SK-N-SH (cell line): ENCODE results near the gene CEP57. TPM values are rescaled to one million over a fixed set of nuclear protein-coding genes. Genes with fewer than 3 reads are reported as not detected.

Experiments
- CTCF ChIA-PET: fragments of 300-600, 350-600 bp; formaldehyde crosslinking; extraction: SDS; loops from one replicate; lab custom pipeline; 2021; lab: Yijun Ruan, JAX
- POLR2A ChIA-PET: fragments of 350-600 bp; sonication (Branson Sonifier 250); formaldehyde crosslinking; extraction: SDS; loops from one replicate; lab custom pipeline; 2020; ENCODE audit warnings: antibody characterized with exemption, inconsistent platforms; lab: Yijun Ruan, JAX
- DNase-seq: peaks from one replicate; pipeline ENCODE4 v3.0.0; 2012
- H2AFZ ChIP-seq: fragments of 200-600 bp; sonication (generic); 2 replicates; pipeline ENCODE4 v1.8.1; 2016; ENCODE audit warnings: antibody characterized with exemption, mild to moderate bottlenecking, low read depth
- H3F3A ChIP-seq: fragments of 200-600 bp; sonication (generic); replicated peaks from 2 replicates; pipeline ENCODE3; 2016; ENCODE audit warnings: antibody characterized with exemption, mild to moderate bottlenecking; ENCODE audit not compliant: insufficient read depth
- H3K27ac ChIP-seq, 2 experiments: fragments of 200-500 bp in 1 of 2; fragments of 200-600 bp in 1 of 2; sonication (Bioruptor generic) in 1 of 2; sonication (generic), shearing (Covaris generic) in 1 of 2; 2 replicates each; pipeline versions ENCODE4 v1.5.1 to v1.6.1; 2014 to 2016; ENCODE audit warnings: low read depth in 2 of 2, inconsistent platforms in 1 of 2, low read length in 1 of 2, mild to moderate bottlenecking in 1 of 2, mixed read lengths in 1 of 2
- H3K27me3 ChIP-seq: fragments of 200-600 bp; sonication (generic), shearing (Covaris generic); 2 replicates; pipeline ENCODE4 v1.6.1; 2016; ENCODE audit warnings: mixed run types; ENCODE audit not compliant: insufficient read depth
- H3K36me3 ChIP-seq, 2 experiments: fragments of 200-500 bp in 1 of 2; fragments of 200-600 bp in 1 of 2; sonication (Bioruptor generic) in 1 of 2; sonication (generic) in 1 of 2; replicated peaks in 1 of 2; 2 replicates each; pipeline versions ENCODE3 to v1.5.1; 2014 to 2016; ENCODE audit warnings: low read length in 1 of 2, mild to moderate bottlenecking in 1 of 2; ENCODE audit not compliant: insufficient read depth in 2 of 2, control insufficient read depth in 1 of 2
- H3K4me1 ChIP-seq, 2 experiments: fragments of 200-500 bp in 1 of 2; fragments of 200-600 bp in 1 of 2; sonication (Bioruptor generic) in 1 of 2; sonication (generic), shearing (Covaris generic) in 1 of 2; 2 replicates each; pipeline versions ENCODE4 v1.5.1 to v1.6.1; 2014 to 2016; ENCODE audit warnings: low read depth in 1 of 2, low read length in 1 of 2, mixed run types in 1 of 2; ENCODE audit not compliant: insufficient read depth in 2 of 2, control insufficient read depth in 1 of 2
- H3K4me2 ChIP-seq: fragments of 200-600 bp; sonication (generic), shearing (Covaris generic); 2 replicates; pipeline ENCODE4 v1.6.1; 2017; ENCODE audit warnings: mixed run types
- H3K4me3 ChIP-seq, 2 experiments: fragments of 200-500 bp in 1 of 2; fragments of 200-600 bp in 1 of 2; sonication (Bioruptor generic) in 1 of 2; sonication (generic), shearing (Covaris generic) in 1 of 2; 2 replicates each; pipeline versions ENCODE4 v1.5.1 to v1.8.1; 2014 to 2016; ENCODE audit warnings: low read depth in 2 of 2, inconsistent platforms in 1 of 2, low read length in 1 of 2, mild to moderate bottlenecking in 1 of 2, mixed read lengths in 1 of 2, moderate library complexity in 1 of 2
- H3K79me2 ChIP-seq: fragments of 200-600 bp; sonication (generic); 2 replicates; pipeline ENCODE4 v1.8.1; 2017; ENCODE audit warnings: mild to moderate bottlenecking; ENCODE audit not compliant: insufficient read depth
- H3K9ac ChIP-seq: fragments of 200-600 bp; sonication (generic); 2 replicates; pipeline ENCODE4 v1.6.1; 2017; ENCODE audit warnings: mixed run types
- H3K9me2 ChIP-seq: fragments of 200-600 bp; sonication (generic); 2 replicates; pipeline ENCODE4 v1.6.1; 2017; ENCODE audit warnings: mixed run types
- H3K9me3 ChIP-seq: fragments of 200-600 bp; sonication (generic); 2 replicates; pipeline ENCODE4 v1.6.1; 2017; ENCODE audit warnings: mixed run types, mild to moderate bottlenecking, moderate library complexity
- H4K20me1 ChIP-seq: fragments of 200-600 bp; sonication (generic); 2 replicates; pipeline ENCODE4 v1.6.1; 2017; ENCODE audit warnings: mild to moderate bottlenecking, mixed run types; ENCODE audit not compliant: insufficient read depth
- CHD2 ChIP-seq: fragments of 150-350 bp; IDR thresholded peaks from 2 replicates; pipeline ENCODE4 v1.6.1; 2018; ENCODE audit warnings: low read length; ENCODE audit not compliant: partially characterized antibody
- CTCF ChIP-seq: fragments of 200-600 bp; sonication (generic); IDR thresholded peaks from 2 replicates; pipeline ENCODE4 v1.6.1; 2017; ENCODE audit warnings: antibody characterized with exemption, mild to moderate bottlenecking, moderate library complexity
- ELF1 ChIP-seq: IDR thresholded peaks from 2 replicates; pipeline ENCODE4 v1.4.0; 2012
- EP300 ChIP-seq, 2 experiments: IDR thresholded peaks; 2 replicates each; pipeline versions ENCODE4 v1.4.0 to v1.6.1; 2012; ENCODE audit warnings: borderline replicate concordance in 1 of 2, low read depth in 1 of 2, low read length in 1 of 2
- EZH2phosphoT487 ChIP-seq: fragments of 200-600 bp; sonication (generic); IDR thresholded peaks from 2 replicates; pipeline ENCODE4 v1.6.1; 2017; ENCODE audit warnings: low read depth, mixed run types, mild to moderate bottlenecking, antibody characterized with exemption, moderate library complexity, borderline replicate concordance
- FOXJ3 ChIP-seq: sonication (generic); formaldehyde crosslinking; IDR thresholded peaks from 2 replicates; pipeline ENCODE4 v1.5.1; 2020; ENCODE audit warnings: mild to moderate bottlenecking, missing genetic modification reagents
- FOXM1 ChIP-seq: IDR thresholded peaks from 2 replicates; pipeline ENCODE4 v1.4.0; 2012; ENCODE audit warnings: low read depth, mild to moderate bottlenecking
- GABPA ChIP-seq: IDR thresholded peaks from 2 replicates; pipeline ENCODE4 v1.4.0; 2012; ENCODE audit warnings: low read depth, mild to moderate bottlenecking
- JUND ChIP-seq: IDR thresholded peaks from 2 replicates; pipeline ENCODE4 v1.4.0; 2012
- MEF2A ChIP-seq: IDR thresholded peaks from 2 replicates; pipeline ENCODE4 v1.4.0; 2012; ENCODE audit warnings: low read depth, borderline replicate concordance
- PBX3 ChIP-seq: IDR thresholded peaks from 2 replicates; pipeline ENCODE4; 2012
- RAD21 ChIP-seq: IDR thresholded peaks from 2 replicates; pipeline ENCODE4 v1.6.1; 2012; ENCODE audit warnings: mild to moderate bottlenecking, low read length
- RCOR1 ChIP-seq: fragments of 150-350 bp; IDR thresholded peaks from 2 replicates; pipeline ENCODE4 v1.6.1; 2017; ENCODE audit warnings: antibody characterized with exemption, low read length
- RFX5 ChIP-seq: IDR thresholded peaks from 2 replicates; pipeline ENCODE4 v1.6.1; 2012; ENCODE audit warnings: mild to moderate bottlenecking, improper control_type of control experiment, low read length
- RXRA ChIP-seq: IDR thresholded peaks from 2 replicates; pipeline ENCODE4 v1.4.0; 2012; ENCODE audit warnings: low read depth, mild to moderate bottlenecking, borderline replicate concordance
- TCF12 ChIP-seq: IDR thresholded peaks from 2 replicates; pipeline ENCODE4 v1.4.0; 2012
- USF1 ChIP-seq: IDR thresholded peaks from 2 replicates; pipeline ENCODE4 v1.4.0; 2012; ENCODE audit warnings: low read depth, borderline replicate concordance
- WGBS: methylation state at CpG from one replicate; pipeline ENCODE4 v1.1.6; 2017; ENCODE audit warnings: low lambda C conversion rate; 5-methylcytosine and 5-hydroxymethylcytosine counted together
- polyA plus RNA-seq, 3 experiments: library from polyadenylated mRNA; depleted of rRNA; stranded (reverse); fragments of >200 nt; gene quantifications; 2 replicates each; pipeline ENCODE4 v1.2.3, GENCODE V29; 2012

CEP57 gene
- polyA plus RNA-seq, 1 of the 3 experiments (the other 2 are of a cell fraction) = 12.2 TPM

GRCh38 chr11:95751515-95751914 is 38.8 kb upstream of the CEP57 start (continued):
- TF ChIP-seq USF1 = no peak
- TF ChIP-seq RCOR1 = no peak

- TF ChIP-seq FOXJ3 (no peak), RXRA (no peak), ELF1 (no peak), RCOR1 (no peak), CHD2 (no peak), RAD21 (no peak), MEF2A (no peak), PBX3 (no peak), TCF12 (no peak), FOXM1 (no peak), CTCF (no peak), RFX5 (no peak), JUND (no peak), EP300 (IDR thresholded peaks at IDR 0.05; ENCODE audit: borderline replicate concordance in 1 of 2, low read depth in 1 of 2, low read length in 1 of 2) (no peak), GABPA (no peak), EZH2phosphoT487 (no peak)
- Histone ChIP-seq H3K4me2 (no peak overlapping the region), H3K9me3 (no peaks in the 10 kb centered on the region), H3K36me3 (no peaks in the 10 kb centered on the region), H3K27ac (no peak overlapping the region), H3K9me2 (no peaks in the 10 kb centered on the region), H3K4me3 (no peak overlapping the region), H4K20me1 (no peaks in the 10 kb centered on the region), H3K9ac (no peak overlapping the region), H3K4me1 (no peaks in the 10 kb centered on the region), H3K27me3 (no peaks in the 10 kb centered on the region), H3K79me2 (no peaks in the 10 kb centered on the region), H2AFZ (no peak overlapping the region), H3F3A (peaks cover 2% of the 10 kb centered on the region)
- no peak for DNase-seq
- WGBS = 86% methylated on average over 1 of the region's 1 CpG
- ChIA-PET CTCF (interaction anchor here (0.6 to 6.3 kb wide), 4 partner anchors 23 to 605 kb away, joined by 3 to 112 read pairs (median 4); no protein-coding TSS in a partner anchor), POLR2A (no interaction called here)
Measured at GRCh38 chr11:95760941-95761340, 29.4 kb upstream of the CEP57 start.
